OCI-LY7 (cell line): ENCODE results near the gene KLF13. TPM values are rescaled to one million over a fixed set of nuclear protein-coding genes. Genes with fewer than 3 reads are reported as not detected.

Source experiments
- BruUV-seq: library from RNA; stranded (reverse); fragments of 400-500 nt; replicated peaks from 2 replicates; lab custom pipeline; 2021; lab: Mats Ljungman, UMichigan
- CTCF ChIA-PET: fragments of 300-600 bp; sonication (Branson Sonifier 250); formaldehyde crosslinking; loops from one replicate; lab custom pipeline; 2022; ENCODE audit warnings: antibody characterized with exemption; ENCODE audit not compliant: unreplicated experiment; lab: Charles Lee
- POLR2A ChIA-PET: fragments of 300-600 bp; sonication (Branson Sonifier 250); formaldehyde crosslinking; loops from one replicate; lab custom pipeline; 2022; ENCODE audit warnings: antibody characterized with exemption; lab: Charles Lee
- DNase-seq: peaks from one replicate; pipeline ENCODE4 v3.0.0-alpha.2; 2015; ENCODE audit warnings: low spot score
- H2AFZ ChIP-seq: fragments of 200-600 bp; sonication (generic), shearing (Covaris generic); 2 replicates; pipeline ENCODE4 v1.6.1; 2014; ENCODE audit warnings: mild to moderate bottlenecking, antibody characterized with exemption, low read length, moderate library complexity
- H3K27ac ChIP-seq: fragments of 200-600 bp; sonication (generic); 2 replicates; pipeline ENCODE4 v1.5.1; 2014; ENCODE audit warnings: mixed run types, low read depth, mild to moderate bottlenecking, moderate library complexity, low read length, inconsistent platforms; ENCODE audit not compliant: poor library complexity, severe bottlenecking
- H3K36me3 ChIP-seq: fragments of 200-600 bp; sonication (generic); 2 replicates; pipeline ENCODE4 v1.6.1; 2014; ENCODE audit warnings: mild to moderate bottlenecking, antibody characterized with exemption, low read length, moderate library complexity, mixed read lengths; ENCODE audit not compliant: insufficient read depth
- H3K4me1 ChIP-seq: fragments of 200-600 bp; sonication (generic); 2 replicates; pipeline ENCODE4 v1.5.1; 2014; ENCODE audit warnings: mild to moderate bottlenecking, low read length; ENCODE audit not compliant: insufficient read depth, poor library complexity, severe bottlenecking
- H3K4me2 ChIP-seq: fragments of 200-600 bp; sonication (generic); 2 replicates; pipeline ENCODE4 v1.6.1; 2014; ENCODE audit warnings: mild to moderate bottlenecking, low read length
- H3K4me3 ChIP-seq: fragments of 200-600 bp; sonication (generic); 2 replicates; pipeline ENCODE4 v1.5.1; 2014; ENCODE audit warnings: mild to moderate bottlenecking, low read depth, low read length; ENCODE audit not compliant: poor library complexity, severe bottlenecking
- H3K79me2 ChIP-seq: fragments of 200-600 bp; sonication (generic); 2 replicates; pipeline ENCODE4 v1.6.1; 2016; ENCODE audit warnings: low read depth, mild to moderate bottlenecking, low read length, moderate library complexity, mixed read lengths; ENCODE audit not compliant: insufficient read depth
- H3K9me2 ChIP-seq: fragments of 200-600 bp; sonication (generic); 2 replicates; pipeline ENCODE4 v1.6.1; 2016; ENCODE audit warnings: mild to moderate bottlenecking, low read length, mixed read lengths; ENCODE audit not compliant: insufficient read depth
- H3K9me3 ChIP-seq: fragments of 200-600 bp; sonication (generic); 2 replicates; pipeline ENCODE4 v1.6.1; 2014; ENCODE audit warnings: mild to moderate bottlenecking, mixed run types, low read length, mixed read lengths
- H4K20me1 ChIP-seq: fragments of 200-600 bp; sonication (generic); 2 replicates; pipeline ENCODE4 v1.6.1; 2014; ENCODE audit warnings: mild to moderate bottlenecking, antibody characterized with exemption, low read length, moderate library complexity, mixed read lengths; ENCODE audit not compliant: insufficient read depth
- CTCF ChIP-seq: fragments of 200-600 bp; sonication (generic); conservative IDR thresholded peaks from 2 replicates; pipeline ENCODE4 v1.5.1; 2014; ENCODE audit warnings: mild to moderate bottlenecking, antibody characterized with exemption, low read length, moderate library complexity, mixed read lengths
- EZH2phosphoT487 ChIP-seq: fragments of 200-600 bp; sonication (generic); IDR thresholded peaks from 2 replicates; pipeline ENCODE4 v1.6.1; 2018; ENCODE audit warnings: low read depth, borderline replicate concordance, mild to moderate bottlenecking, mixed run types, antibody characterized with exemption, low read length, moderate library complexity, mixed read lengths
- intact Hi-C: fragments of 100-400 bp; cut with micrococcal nuclease; formaldehyde crosslinking; loops from one replicate; pipeline ENCODE4 v1.10.0; 2022; ENCODE audit not compliant: unreplicated experiment
- total RNA-seq, 2 experiments: library from RNA; depleted of rRNA in 1 of 2; stranded (reverse); fragments of >200 nt in 1 of 2; shearing (Covaris generic) in 1 of 2; gene quantifications; 2 replicates each; pipeline ENCODE4 v1.2.3, GENCODE V29; 2014 to 2022

KLF13 gene
- total RNA-seq, 2 experiments from 2014 or later, result 63.2 to 64.6 TPM

GRCh38 chr15:31347981-31348803 is 21.6 kb downstream of the KLF13 start:
- Histone ChIP-seq H3K27ac (peak overlapping the region; percentile 84), H3K9me2 (no peaks in the 10 kb centered on the region), H4K20me1 (peaks cover 3% of the 10 kb centered on the region; the same call in 1 of the 2 replicates), H3K4me1 (peaks cover 97% of the 10 kb centered on the region), H3K4me3 (no peak overlapping the region), H3K79me2 (peaks cover 100% of the 10 kb centered on the region), H3K36me3 (peaks cover 34% of the 10 kb centered on the region; the same call in 1 of the 2 replicates), H2AFZ (no peak overlapping the region), H3K4me2 (peak overlapping the region; percentile 86), H3K9me3 (no peaks in the 10 kb centered on the region)
- TF ChIP-seq CTCF, result no peak
- TF ChIP-seq EZH2phosphoT487, result no peak
- DNase-seq, result no peak
- CTCF ChIA-PET, result no interaction called here
- no TSS peak for BruUV-seq
- intact Hi-C loops, result loop anchor here (2.0 to 5.0 kb wide), 2 partner anchors 19 to 89 kb away; no protein-coding TSS in a partner anchor
- POLR2A ChIA-PET, result interaction anchor here (1.2 to 2.8 kb wide), 2 partner anchors 15 to 110 kb away, joined by 3 to 10 read pairs; no protein-coding TSS in a partner anchor

GRCh38 chr15:31349233-31350141 is 22.9 kb downstream of the KLF13 start:
- no peak for DNase-seq
- H3K27ac ChIP-seq, result no peak overlapping the region
- TF ChIP-seq EZH2phosphoT487, result no peak
- no peak for TF ChIP-seq CTCF
- no peaks in the 10 kb centered on the region for H3K9me2 ChIP-seq
- peaks cover 3% of the 10 kb centered on the region; the same call in 1 of the 2 replicates for H4K20me1 ChIP-seq
- ChIA-PET CTCF (interaction anchor here (0.6 kb wide), 1 partner anchor 121 kb away, joined by 3 read pairs; no protein-coding TSS in a partner anchor), POLR2A (interaction anchor here (0.5 kb wide), 1 partner anchor 105 kb away, joined by 4 read pairs; no protein-coding TSS in a partner anchor)
- BruUV-seq, result no TSS peak
- no peaks in the 10 kb centered on the region for H3K9me3 ChIP-seq
- H2AFZ ChIP-seq, result no peak overlapping the region
- intact Hi-C loops, result loop anchor here (5.0 kb wide), 1 partner anchor 88 kb away; no protein-coding TSS in a partner anchor
- no peak overlapping the region for H3K4me2 ChIP-seq
- H3K79me2 ChIP-seq, result peaks cover 100% of the 10 kb centered on the region
- peaks cover 41% of the 10 kb centered on the region for H3K36me3 ChIP-seq
- peaks cover 97% of the 10 kb centered on the region for H3K4me1 ChIP-seq
- H3K4me3 ChIP-seq, result no peak overlapping the region
